Neuronal stem cell (in vitro differentiated cells): Measurements from ENCODE around the gene TRAPPC3L.

ENCODE experiments used
- DNase-seq: peaks from one replicate; pipeline ENCODE4 v3.0.0-alpha.2; 2013; ENCODE audit warnings: low spot score
- H2AFZ ChIP-seq: one replicate; pipeline ENCODE4 v1.6.1; 2013; ENCODE audit warnings: mild to moderate bottlenecking, low read length, inconsistent platforms
- H2AK5ac ChIP-seq: 2 replicates; pipeline ENCODE4 v1.6.1; 2013; ENCODE audit warnings: low read depth, mild to moderate bottlenecking, inconsistent platforms, low read length, moderate library complexity, mixed read lengths
- H2BK120ac ChIP-seq: 2 replicates; pipeline ENCODE4 v1.6.1; 2013; ENCODE audit warnings: low read depth, mild to moderate bottlenecking, inconsistent platforms, low read length, moderate library complexity, mixed read lengths
- H2BK12ac ChIP-seq: one replicate; pipeline ENCODE4 v1.6.1; 2013; ENCODE audit warnings: low read length, inconsistent platforms
- H2BK15ac ChIP-seq: 2 replicates; pipeline ENCODE4 v1.6.1; 2013; ENCODE audit warnings: mild to moderate bottlenecking, low read length, inconsistent platforms, mixed read lengths
- H2BK5ac ChIP-seq: one replicate; pipeline ENCODE4 v1.6.1; 2013; ENCODE audit warnings: inconsistent platforms, mild to moderate bottlenecking, low read length, moderate library complexity
- H3K14ac ChIP-seq: one replicate; pipeline ENCODE4 v1.6.1; 2013; ENCODE audit warnings: low read length, inconsistent platforms
- H3K18ac ChIP-seq: 2 replicates; pipeline ENCODE4 v1.6.1; 2013; ENCODE audit warnings: low read length, inconsistent platforms
- H3K23ac ChIP-seq: 2 replicates; pipeline ENCODE4 v1.6.1; 2013; ENCODE audit warnings: low read depth, mild to moderate bottlenecking, mixed read lengths, low read length, inconsistent platforms; ENCODE audit not compliant: poor library complexity
- H3K27ac ChIP-seq: replicated peaks from 3 replicates; pipeline ENCODE4 v1.5.1; 2013; ENCODE audit warnings: low read length, inconsistent platforms
- H3K27me3 ChIP-seq, 3 experiments: 2 replicates each; pipeline ENCODE4 v1.6.1; 2013; ENCODE audit warnings: low read length in 3 of 3, mild to moderate bottlenecking in 2 of 3, inconsistent platforms in 1 of 3, low read depth in 1 of 3, mixed read lengths in 1 of 3, moderate library complexity in 1 of 3; ENCODE audit not compliant: control insufficient read depth in 3 of 3, insufficient read depth in 3 of 3
- H3K36me3 ChIP-seq, 2 donors: replicated peaks in 1 of 2; 2 replicates each; pipeline ENCODE4 v1.6.1; 2013; ENCODE audit warnings: low read length in 2 of 2; ENCODE audit not compliant: control insufficient read depth in 2 of 2, insufficient read depth in 2 of 2
- H3K4ac ChIP-seq: 2 replicates; pipeline ENCODE4 v1.6.1; 2013; ENCODE audit warnings: inconsistent platforms, mild to moderate bottlenecking, low read length, moderate library complexity
- H3K4me1 ChIP-seq, 2 donors: 1 replicate in 1 of 2; 2 replicates in 1 of 2; pipeline ENCODE4 v1.6.1; 2013; ENCODE audit warnings: low read length in 2 of 2, low read depth in 1 of 2; ENCODE audit not compliant: control insufficient read depth in 2 of 2, insufficient read depth in 1 of 2
- H3K4me2 ChIP-seq: one replicate; pipeline ENCODE4 v1.6.1; 2013; ENCODE audit warnings: mild to moderate bottlenecking, low read length, inconsistent platforms; ENCODE audit not compliant: insufficient read depth, poor library complexity, severe bottlenecking
- H3K4me3 ChIP-seq, 2 donors: 2 replicates each; pipeline ENCODE4 v1.5.1; 2013; ENCODE audit warnings: low read length in 2 of 2, mild to moderate bottlenecking in 2 of 2, inconsistent platforms in 1 of 2, moderate library complexity in 1 of 2
- H3K79me1 ChIP-seq: one replicate; pipeline ENCODE4 v1.6.1; 2013; ENCODE audit warnings: low read depth, mild to moderate bottlenecking, inconsistent platforms, low read length, moderate library complexity
- H3K9ac ChIP-seq: one replicate; pipeline ENCODE4 v1.6.1; 2013; ENCODE audit warnings: mild to moderate bottlenecking, low read depth, low read length, inconsistent platforms; ENCODE audit not compliant: poor library complexity
- H3K9me3 ChIP-seq, 2 donors: replicated peaks in 1 of 2; 2 replicates each; pipeline versions ENCODE3 to v1.6.1; 2013; ENCODE audit warnings: low read length in 2 of 2, mild to moderate bottlenecking in 2 of 2, inconsistent platforms in 1 of 2, low read depth in 1 of 2, mixed read lengths in 1 of 2, moderate library complexity in 1 of 2; ENCODE audit not compliant: control insufficient read depth in 2 of 2, insufficient read depth in 1 of 2
- H4K8ac ChIP-seq: one replicate; pipeline ENCODE4 v1.6.1; 2013; ENCODE audit warnings: low read depth, mild to moderate bottlenecking, inconsistent platforms, low read length, moderate library complexity
- H4K91ac ChIP-seq: one replicate; pipeline ENCODE4 v1.6.1; 2013; ENCODE audit warnings: low read length, low read depth, mild to moderate bottlenecking, inconsistent platforms; ENCODE audit not compliant: poor library complexity
- WGBS, 2 donors: extraction: QIAGEN DNeasy Blood & Tissue Kit; methylation state at CpG; one replicate each; pipeline ENCODE4 v1.1.7; 2013; ENCODE audit warnings: missing lambda C conversion rate in 2 of 2, mixed read lengths in 1 of 2; ENCODE audit not compliant: insufficient read length in 2 of 2, insufficient replicate concordance in 1 of 2; ENCODE audit errors: extremely low coverage in 2 of 2; 5-methylcytosine and 5-hydroxymethylcytosine counted together

Gene TRAPPC3L

GRCh38 chr6:116568821-116569755 lies 23.6 kb upstream of the TRAPPC3L start:
- H3K4ac ChIP-seq = no peak overlapping the region
- no peaks in the 10 kb centered on the region for H3K79me1 ChIP-seq
- no peak overlapping the region for H3K4me2 ChIP-seq
- no peak overlapping the region for H2BK5ac ChIP-seq
- peaks cover 0 to 4% of the 10 kb centered on the region in 2 donors for H3K36me3 ChIP-seq
- H3K18ac ChIP-seq = no peak overlapping the region
- H3K23ac ChIP-seq = no peak overlapping the region
- H3K27ac ChIP-seq = no peak overlapping the region
- no peak overlapping the region for H4K91ac ChIP-seq
- H2AFZ ChIP-seq = no peak overlapping the region
- no CpG with 5 or more reads among the region's 7 CpGs for WGBS, 2 donors
- H2AK5ac ChIP-seq = no peak overlapping the region
- no peak overlapping the region for H2BK120ac ChIP-seq
- H3K4me1 ChIP-seq = peaks cover 3 to 4% of the 10 kb centered on the region in 2 donors
- H3K9ac ChIP-seq = no peak overlapping the region
- no peaks in the 10 kb centered on the region for H3K27me3 ChIP-seq
- DNase-seq = no peak
- H2BK15ac ChIP-seq = no peak overlapping the region
- no peak overlapping the region for H4K8ac ChIP-seq
- no peak overlapping the region for H3K4me3 ChIP-seq
- no peak overlapping the region for H2BK12ac ChIP-seq
- H3K14ac ChIP-seq = no peak overlapping the region
- no peaks in the 10 kb centered on the region for H3K9me3 ChIP-seq

- H3K79me1 ChIP-seq = no peaks in the 10 kb centered on the region
- no peak overlapping the region for H4K91ac ChIP-seq
- no peak overlapping the region for H3K18ac ChIP-seq
- H3K36me3 ChIP-seq = no peaks in the 10 kb centered on the region
- H2BK5ac ChIP-seq = no peak overlapping the region
- H2BK120ac ChIP-seq = no peak overlapping the region
- H2BK15ac ChIP-seq = no peak overlapping the region
- no peak overlapping the region for H3K4me2 ChIP-seq
- no peak overlapping the region for H3K4ac ChIP-seq
- H3K9me3 ChIP-seq = no peaks in the 10 kb centered on the region
- DNase-seq = no peak
- peaks cover 3 to 4% of the 10 kb centered on the region in 2 donors for H3K4me1 ChIP-seq
- H3K9ac ChIP-seq = no peak overlapping the region
- H2AK5ac ChIP-seq = no peak overlapping the region
- no peak overlapping the region for H3K4me3 ChIP-seq
- no peak overlapping the region for H3K27ac ChIP-seq
- H3K23ac ChIP-seq = no peak overlapping the region
- H3K27me3 ChIP-seq = no peaks in the 10 kb centered on the region
- no peak overlapping the region for H3K14ac ChIP-seq
- no peak overlapping the region for H4K8ac ChIP-seq
- no peak overlapping the region for H2AFZ ChIP-seq
- no peak overlapping the region for H2BK12ac ChIP-seq
Observed at GRCh38 chr6:116568111-116568510, 22.6 kb upstream of the TRAPPC3L start.

- DNase-seq = no peak
- H3K18ac ChIP-seq = no peak overlapping the region
- peak overlapping the region; percentile 45 for H2AFZ ChIP-seq
- H3K36me3 ChIP-seq = no peaks in the 10 kb centered on the region
- peaks cover 0 to 4% of the 10 kb centered on the region in 2 donors for H3K4me1 ChIP-seq
- H2AK5ac ChIP-seq = no peak overlapping the region
- no peaks in the 10 kb centered on the region for H3K27me3 ChIP-seq
- no peak overlapping the region for H3K4me2 ChIP-seq
- H2BK15ac ChIP-seq = peak overlapping the region; percentile 22
- no peak overlapping the region for H3K4me3 ChIP-seq
- H3K9me3 ChIP-seq = no peaks in the 10 kb centered on the region
- no peak overlapping the region for H3K4ac ChIP-seq
- no peak overlapping the region for H2BK5ac ChIP-seq
- H2BK12ac ChIP-seq = peak overlapping the region; percentile 80
- no peak overlapping the region for H3K27ac ChIP-seq
- peak overlapping the region; percentile 87 for H3K23ac ChIP-seq
- H4K8ac ChIP-seq = peak overlapping the region; percentile 58
- peak overlapping the region; percentile 87 for H3K14ac ChIP-seq
- WGBS, 2 donors = no CpG with 5 or more reads among the region's 42 CpGs
- peak overlapping the region; percentile 40 for H3K9ac ChIP-seq
- H2BK120ac ChIP-seq = no peak overlapping the region
- no peaks in the 10 kb centered on the region for H3K79me1 ChIP-seq
- no peak overlapping the region for H4K91ac ChIP-seq
Observed at GRCh38 chr6:116564921-116565872, 19.7 kb upstream of the TRAPPC3L start.

GRCh38 chr6:116564311-116564710 lies 18.8 kb upstream of the TRAPPC3L start:
- Histone ChIP-seq H2BK12ac (no peak overlapping the region), H2BK120ac (no peak overlapping the region), H4K8ac (no peak overlapping the region), H3K4me3 (no peak overlapping the region), H3K4me1 (no peaks in the 10 kb centered on the region), H2BK15ac (no peak overlapping the region), H3K23ac (no peak overlapping the region), H3K4ac (no peak overlapping the region), H3K4me2 (no peak overlapping the region), H3K79me1 (no peaks in the 10 kb centered on the region), H3K27ac (no peak overlapping the region), H3K9ac (no peak overlapping the region), H2BK5ac (no peak overlapping the region), H3K14ac (no peak overlapping the region), H2AFZ (no peak overlapping the region), H3K36me3 (no peaks in the 10 kb centered on the region), H3K27me3 (no peaks in the 10 kb centered on the region), H2AK5ac (no peak overlapping the region), H3K18ac (no peak overlapping the region), H3K9me3 (no peaks in the 10 kb centered on the region), H4K91ac (no peak overlapping the region)
- no CpG with 5 or more reads among the region's 7 CpGs for WGBS, 2 donors
- DNase-seq = no peak
